BE2C (cell line): ENCODE results near the gene HOMER2.

Source experiments
- DNase-seq: peaks from one replicate; pipeline ENCODE4 v3.0.0-alpha.2; 2020
- H3K27me3 ChIP-seq: fragments of 250-450 bp; sonication (Bioruptor Pico); 2 replicates; pipeline ENCODE4 v1.5.1; 2020; ENCODE audit warnings: mild to moderate bottlenecking
- H3K36me3 ChIP-seq: fragments of 250-450 bp; sonication (Bioruptor Pico); 2 replicates; pipeline ENCODE4 v1.5.1; 2020; ENCODE audit warnings: mild to moderate bottlenecking
- H3K4me1 ChIP-seq: fragments of 250-450 bp; sonication (Bioruptor Pico); 2 replicates; pipeline ENCODE4 v1.5.1; 2020
- H3K4me3 ChIP-seq: 2 replicates; pipeline ENCODE4 v1.5.1; 2011; ENCODE audit warnings: low read depth, low read length
- H3K9me3 ChIP-seq: fragments of 250-450 bp; sonication (Bioruptor Pico); 2 replicates; pipeline ENCODE4 v1.5.1; 2020
- TF ChIP-seq, protein P1 (sequence below): IDR thresholded peaks from 2 replicates; pipeline ENCODE4 v1.5.1; 2012; ENCODE audit warnings: mild to moderate bottlenecking, low read depth, low read length

HOMER2 gene

DNA sequence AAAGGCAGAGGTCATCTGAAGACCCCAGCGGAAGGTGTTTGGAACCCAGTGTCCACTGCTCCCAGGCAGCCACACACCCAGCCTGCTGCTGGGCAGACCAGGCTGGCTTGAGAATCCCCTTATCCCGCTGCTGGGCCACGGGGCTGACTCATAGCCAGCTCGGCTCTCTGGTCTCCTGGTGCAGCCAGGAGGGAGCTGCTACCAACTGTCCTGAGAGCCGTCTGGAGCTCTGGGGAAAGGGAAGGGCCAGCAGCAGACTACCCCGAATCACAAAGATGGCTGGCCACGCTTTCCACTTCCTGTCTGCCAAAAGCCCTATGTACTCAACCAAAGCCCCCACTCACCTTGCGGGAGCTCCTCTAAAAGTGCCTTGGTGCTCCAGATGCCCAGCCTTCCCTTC is 104.8 kb downstream of the HOMER2 start:
- DNase-seq, result no peak
- H3K27me3 ChIP-seq, result no peaks in the 10 kb centered on the region
- peaks cover 7% of the 10 kb centered on the region for H3K4me1 ChIP-seq
- H3K9me3 ChIP-seq, result no peaks in the 10 kb centered on the region
- H3K36me3 ChIP-seq, result no peaks in the 10 kb centered on the region
- H3K4me3 ChIP-seq, result no peak overlapping the region
- TF ChIP-seq, protein P1, sequence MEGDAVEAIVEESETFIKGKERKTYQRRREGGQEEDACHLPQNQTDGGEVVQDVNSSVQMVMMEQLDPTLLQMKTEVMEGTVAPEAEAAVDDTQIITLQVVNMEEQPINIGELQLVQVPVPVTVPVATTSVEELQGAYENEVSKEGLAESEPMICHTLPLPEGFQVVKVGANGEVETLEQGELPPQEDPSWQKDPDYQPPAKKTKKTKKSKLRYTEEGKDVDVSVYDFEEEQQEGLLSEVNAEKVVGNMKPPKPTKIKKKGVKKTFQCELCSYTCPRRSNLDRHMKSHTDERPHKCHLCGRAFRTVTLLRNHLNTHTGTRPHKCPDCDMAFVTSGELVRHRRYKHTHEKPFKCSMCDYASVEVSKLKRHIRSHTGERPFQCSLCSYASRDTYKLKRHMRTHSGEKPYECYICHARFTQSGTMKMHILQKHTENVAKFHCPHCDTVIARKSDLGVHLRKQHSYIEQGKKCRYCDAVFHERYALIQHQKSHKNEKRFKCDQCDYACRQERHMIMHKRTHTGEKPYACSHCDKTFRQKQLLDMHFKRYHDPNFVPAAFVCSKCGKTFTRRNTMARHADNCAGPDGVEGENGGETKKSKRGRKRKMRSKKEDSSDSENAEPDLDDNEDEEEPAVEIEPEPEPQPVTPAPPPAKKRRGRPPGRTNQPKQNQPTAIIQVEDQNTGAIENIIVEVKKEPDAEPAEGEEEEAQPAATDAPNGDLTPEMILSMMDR, result no peak

DNA sequence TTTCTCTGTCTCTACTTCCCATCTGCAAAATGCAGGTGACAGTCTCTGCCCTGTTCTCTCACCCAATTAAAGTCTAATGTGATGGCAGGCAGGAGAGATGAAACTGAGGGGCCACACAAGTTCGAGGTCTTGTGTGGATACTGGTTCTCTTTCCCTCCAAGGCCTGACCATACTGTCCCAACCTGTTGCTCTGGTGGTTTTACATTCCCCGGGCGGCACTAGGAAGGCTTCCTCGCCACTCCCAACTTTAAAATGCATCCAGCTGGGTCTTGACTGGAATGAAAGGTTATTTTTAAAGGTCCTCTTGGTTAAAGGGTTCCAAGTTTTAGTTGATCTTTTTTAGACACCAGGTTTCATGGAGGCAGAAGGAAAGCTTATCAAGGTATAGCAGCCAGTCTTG is 105.9 kb downstream of the HOMER2 start:
- no peak overlapping the region for H3K4me3 ChIP-seq
- H3K27me3 ChIP-seq, result no peaks in the 10 kb centered on the region
- H3K9me3 ChIP-seq, result no peaks in the 10 kb centered on the region
- TF ChIP-seq, protein P1, result no peak
- H3K4me1 ChIP-seq, result peaks cover 7% of the 10 kb centered on the region
- no peak for DNase-seq
- H3K36me3 ChIP-seq, result no peaks in the 10 kb centered on the region

DNA sequence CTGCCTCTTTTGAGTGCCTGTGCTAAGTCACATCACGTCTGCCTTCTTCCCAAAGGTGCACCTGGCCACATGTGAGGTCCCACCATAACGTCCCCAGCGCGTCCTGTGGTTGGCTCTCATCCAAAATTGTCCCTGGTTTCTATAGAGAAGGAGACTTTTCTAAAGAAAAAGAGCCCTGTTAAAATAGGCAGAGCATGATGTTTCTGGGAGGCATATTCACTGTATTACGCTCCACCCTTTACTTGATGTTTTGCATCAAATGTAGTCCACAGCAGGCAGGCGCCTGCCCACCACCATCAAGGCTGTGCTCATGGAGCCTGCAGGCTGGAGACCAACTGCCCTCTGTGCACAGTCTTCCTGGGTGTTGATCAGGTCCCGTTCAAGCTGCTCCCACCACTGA is 106.8 kb downstream of the HOMER2 start:
- no peaks in the 10 kb centered on the region for H3K9me3 ChIP-seq
- no peaks in the 10 kb centered on the region for H3K36me3 ChIP-seq
- H3K4me3 ChIP-seq, result no peak overlapping the region
- TF ChIP-seq, protein P1, result no peak
- H3K27me3 ChIP-seq, result no peaks in the 10 kb centered on the region
- peaks cover 7% of the 10 kb centered on the region for H3K4me1 ChIP-seq
- DNase-seq, result no peak

DNA sequence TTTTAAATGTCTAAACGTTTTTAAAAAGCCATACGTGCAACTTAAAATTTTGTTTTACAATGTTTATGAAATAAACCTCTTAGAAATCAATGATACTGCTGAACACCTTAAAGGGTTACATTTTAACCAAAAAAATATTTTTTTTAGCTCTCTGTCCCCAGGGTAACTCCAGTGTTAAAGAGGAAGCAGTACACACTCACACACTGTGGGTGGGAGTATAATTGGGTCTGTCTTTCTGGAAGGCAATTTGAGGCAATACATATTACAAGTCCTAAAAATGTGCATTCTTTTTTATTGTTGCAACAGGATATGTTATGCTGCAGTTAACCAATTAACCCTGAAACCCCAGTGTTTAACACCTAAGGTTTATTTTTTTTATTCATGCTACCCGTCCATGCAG is 109.0 kb downstream of the HOMER2 start:
- no peaks in the 10 kb centered on the region for H3K36me3 ChIP-seq
- no peaks in the 10 kb centered on the region for H3K27me3 ChIP-seq
- H3K9me3 ChIP-seq, result no peaks in the 10 kb centered on the region
- DNase-seq, result no peak
- H3K4me1 ChIP-seq, result no peaks in the 10 kb centered on the region
- no peak overlapping the region for H3K4me3 ChIP-seq
- TF ChIP-seq, protein P1, result no peak

DNA sequence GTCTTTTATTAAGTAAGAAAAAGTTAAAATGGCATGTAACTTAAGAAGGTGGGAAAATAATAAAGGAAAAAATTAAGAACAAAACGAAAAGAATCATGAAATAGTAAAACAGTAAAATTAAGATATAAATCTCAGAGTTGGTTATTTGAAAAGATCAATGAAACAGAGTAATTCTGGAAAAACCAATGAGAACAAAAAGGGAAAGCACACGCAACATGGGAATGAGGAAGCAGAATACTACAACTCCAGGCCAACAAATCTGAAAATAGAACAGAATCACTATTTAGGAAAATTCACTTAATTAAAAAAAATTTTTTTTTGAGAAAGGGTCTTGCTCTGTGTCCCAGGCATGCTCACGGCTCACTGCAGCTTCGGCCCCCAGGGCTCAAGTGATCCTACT is 112.4 kb downstream of the HOMER2 start:
- Histone ChIP-seq H3K27me3 (no peaks in the 10 kb centered on the region), H3K36me3 (no peaks in the 10 kb centered on the region; the same call in 1 of the 2 replicates), H3K4me3 (no peak overlapping the region), H3K9me3 (no peaks in the 10 kb centered on the region), H3K4me1 (no peaks in the 10 kb centered on the region)
- TF ChIP-seq, protein P1, result no peak
- DNase-seq, result no peak

DNA sequence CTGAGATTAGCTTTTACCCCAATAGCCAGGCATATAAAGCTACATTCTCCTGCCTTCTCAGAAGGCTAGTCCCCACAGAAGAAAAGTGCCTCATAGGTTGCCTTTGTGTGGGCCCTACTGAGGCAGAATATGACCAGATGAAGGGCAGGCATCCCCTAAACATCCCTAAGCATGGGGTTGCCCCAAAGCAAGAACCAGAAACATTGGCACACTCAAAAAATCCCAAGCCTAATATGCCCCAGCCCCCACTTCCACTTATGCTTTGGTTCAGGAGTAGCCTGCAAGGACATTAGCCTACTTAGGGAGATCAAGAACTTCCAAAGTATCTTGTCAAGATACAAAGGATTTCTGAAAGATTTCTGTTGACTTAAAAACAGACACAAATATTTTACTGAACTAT is 113.4 kb downstream of the HOMER2 start:
- TF ChIP-seq, protein P1, result no peak
- Histone ChIP-seq H3K4me3 (no peak overlapping the region), H3K9me3 (no peaks in the 10 kb centered on the region), H3K36me3 (no peaks in the 10 kb centered on the region; the same call in 1 of the 2 replicates), H3K4me1 (no peaks in the 10 kb centered on the region), H3K27me3 (no peaks in the 10 kb centered on the region)
- DNase-seq, result no peak
